GM21360 (cell line): ENCODE data around the gene SHKBP1.
"Not testable (repeated sequence)": the region's sequence is repeated elsewhere in the genome, so short reads cannot be mapped to it uniquely, and the experiment has no call there.

Experiments
- ATAC-seq: cut with Tn5 transposase; IDR thresholded peaks from one replicate; pipeline ENCODE4 v1.9.1; 2021; ENCODE audit warnings: mild to moderate bottlenecking, moderate library complexity; ENCODE audit not compliant: unreplicated experiment

Gene SHKBP1

GRCh38 chr19:40582467-40582866 is 5.8 kb downstream of the SHKBP1 start:
- no peak for ATAC-seq

GRCh38 chr19:40583283-40583682 is 6.6 kb downstream of the SHKBP1 start:
- no peak for ATAC-seq

- no peak for ATAC-seq
Observed at GRCh38 chr19:40584007-40584406, 7.3 kb downstream of the SHKBP1 start.

DNA sequence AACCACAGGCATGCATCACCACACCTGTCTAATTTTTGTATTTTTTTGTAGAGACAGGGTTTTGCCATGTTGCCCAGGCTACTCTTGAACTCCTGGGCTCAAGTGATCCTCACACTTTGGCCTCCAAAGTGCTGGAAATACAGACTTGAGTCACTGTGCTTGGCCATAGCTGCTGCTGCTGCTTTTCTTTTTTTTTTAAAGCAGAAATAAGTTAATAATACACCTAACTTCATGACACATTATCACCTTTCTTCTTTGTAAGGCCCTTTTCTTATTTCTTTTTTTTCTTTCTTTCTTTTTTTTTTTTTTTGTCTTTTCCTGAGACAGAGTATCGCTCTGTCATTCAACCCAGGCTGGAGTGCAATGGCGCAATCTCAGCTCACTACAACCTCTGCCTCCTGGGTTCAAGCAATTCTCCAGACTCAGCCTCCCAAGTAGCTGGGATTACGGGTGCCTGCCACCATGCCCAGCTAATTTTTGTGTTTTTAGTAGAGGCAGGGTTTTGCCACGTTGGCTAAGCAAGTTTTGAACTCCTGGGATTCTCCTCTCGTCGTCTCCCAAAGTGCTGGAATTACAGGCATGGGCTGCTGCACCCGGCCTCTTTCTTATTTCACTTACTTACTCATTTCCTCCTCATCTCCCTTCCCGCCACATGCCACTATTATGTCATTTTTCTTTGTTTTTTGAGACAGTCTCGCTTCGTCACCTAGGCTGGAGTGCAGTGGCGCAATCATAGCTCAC is 8.7 kb downstream of the SHKBP1 start:
- ATAC-seq: no peak

GRCh38 chr19:40585982-40586422 is 9.3 kb downstream of the SHKBP1 start:
- ATAC-seq: no peak

DNA sequence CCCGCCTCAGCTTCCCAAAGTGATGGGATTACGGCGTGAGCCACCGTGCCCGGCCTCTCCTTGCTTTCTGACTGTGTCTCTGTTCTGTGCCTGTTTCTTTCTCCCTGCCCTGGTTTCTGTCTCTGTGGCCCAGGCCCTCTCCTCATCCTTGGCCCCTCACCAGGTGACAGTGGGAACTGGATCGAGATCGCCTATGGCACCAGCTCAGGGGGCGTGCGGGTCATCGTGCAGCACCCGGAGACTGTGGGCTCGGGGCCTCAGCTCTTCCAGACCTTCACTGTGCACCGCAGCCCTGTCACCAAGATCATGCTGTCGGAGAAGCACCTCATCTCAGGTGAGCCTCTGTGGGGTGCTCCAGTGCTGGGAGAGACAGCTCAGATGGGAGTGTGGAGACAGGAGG is 9.9 kb downstream of the SHKBP1 start:
- no peak for ATAC-seq

- ATAC-seq: no peak
Observed at GRCh38 chr19:40588110-40588854, 11.6 kb downstream of the SHKBP1 start.

DNA sequence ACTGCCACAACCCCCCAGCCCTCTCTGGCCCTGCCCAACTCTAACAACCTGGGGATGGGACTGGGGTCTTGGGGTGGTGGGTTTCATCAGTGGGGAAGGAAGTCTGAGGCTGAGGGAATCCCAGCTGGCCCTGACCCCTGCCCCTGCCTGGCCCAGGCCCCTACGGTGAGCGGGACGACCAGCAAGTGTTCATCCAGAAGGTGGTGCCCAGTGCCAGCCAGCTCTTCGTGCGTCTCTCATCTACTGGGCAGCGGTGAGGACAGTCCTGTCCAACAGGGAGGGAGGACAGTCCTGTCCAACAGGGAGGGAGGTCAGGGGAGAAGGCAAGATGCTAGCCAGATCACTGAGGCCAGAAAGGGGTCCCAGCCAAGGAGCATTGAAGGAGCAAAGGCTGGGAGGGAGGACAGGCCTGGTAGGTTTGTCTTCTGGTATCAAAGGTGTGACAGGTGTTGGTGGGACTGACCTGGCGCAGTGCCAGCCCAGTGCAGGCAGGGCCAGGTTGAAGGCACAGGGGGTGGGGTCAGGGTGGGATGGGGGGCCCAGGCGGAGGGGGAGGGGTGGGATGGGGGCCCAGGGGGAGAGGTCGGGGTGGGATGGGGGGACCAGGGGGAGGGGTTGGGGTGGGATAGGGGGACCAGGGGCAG is 12.4 kb downstream of the SHKBP1 start:
- ATAC-seq: no peak

DNA sequence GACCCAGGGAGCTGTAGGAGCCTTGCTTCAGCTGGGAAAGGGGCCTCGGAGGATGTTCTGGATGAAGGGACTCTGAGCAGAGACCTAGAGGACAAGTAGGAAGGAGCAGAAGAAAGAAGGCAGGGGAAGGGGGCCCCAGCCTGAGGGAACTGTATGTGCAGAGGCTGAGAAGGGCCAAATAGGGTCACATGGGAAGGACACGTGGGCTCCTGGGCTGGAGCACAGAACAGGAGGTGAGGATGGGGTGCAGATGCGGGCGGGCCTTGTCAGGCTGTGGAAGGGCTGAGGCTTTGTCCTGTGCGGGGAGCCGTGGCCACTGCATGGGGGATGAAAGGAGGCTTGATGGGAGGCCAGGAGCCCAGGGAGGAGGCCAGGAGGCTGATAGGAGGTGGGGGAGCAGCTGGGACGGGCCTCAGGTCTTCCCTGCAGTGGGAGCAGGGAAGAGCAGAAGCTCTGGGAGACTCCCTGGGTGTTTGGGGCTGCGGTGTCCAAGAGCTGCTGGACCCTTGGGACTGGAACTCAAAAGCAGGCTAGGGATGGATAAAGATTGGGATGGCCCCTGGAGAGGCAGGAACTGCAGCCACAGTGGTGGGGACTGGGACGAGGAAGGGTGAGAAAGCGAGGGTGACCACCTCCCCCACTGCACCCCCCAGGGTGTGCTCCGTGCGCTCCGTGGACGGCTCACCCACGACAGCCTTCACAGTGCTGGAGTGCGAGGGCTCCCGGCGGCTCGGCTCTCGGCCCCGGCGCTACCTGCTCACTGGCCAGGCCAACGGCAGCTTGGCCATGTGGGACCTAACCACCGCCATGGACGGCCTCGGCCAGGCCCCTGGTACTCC is 13.1 kb downstream of the SHKBP1 start:
- ATAC-seq: no peak

DNA sequence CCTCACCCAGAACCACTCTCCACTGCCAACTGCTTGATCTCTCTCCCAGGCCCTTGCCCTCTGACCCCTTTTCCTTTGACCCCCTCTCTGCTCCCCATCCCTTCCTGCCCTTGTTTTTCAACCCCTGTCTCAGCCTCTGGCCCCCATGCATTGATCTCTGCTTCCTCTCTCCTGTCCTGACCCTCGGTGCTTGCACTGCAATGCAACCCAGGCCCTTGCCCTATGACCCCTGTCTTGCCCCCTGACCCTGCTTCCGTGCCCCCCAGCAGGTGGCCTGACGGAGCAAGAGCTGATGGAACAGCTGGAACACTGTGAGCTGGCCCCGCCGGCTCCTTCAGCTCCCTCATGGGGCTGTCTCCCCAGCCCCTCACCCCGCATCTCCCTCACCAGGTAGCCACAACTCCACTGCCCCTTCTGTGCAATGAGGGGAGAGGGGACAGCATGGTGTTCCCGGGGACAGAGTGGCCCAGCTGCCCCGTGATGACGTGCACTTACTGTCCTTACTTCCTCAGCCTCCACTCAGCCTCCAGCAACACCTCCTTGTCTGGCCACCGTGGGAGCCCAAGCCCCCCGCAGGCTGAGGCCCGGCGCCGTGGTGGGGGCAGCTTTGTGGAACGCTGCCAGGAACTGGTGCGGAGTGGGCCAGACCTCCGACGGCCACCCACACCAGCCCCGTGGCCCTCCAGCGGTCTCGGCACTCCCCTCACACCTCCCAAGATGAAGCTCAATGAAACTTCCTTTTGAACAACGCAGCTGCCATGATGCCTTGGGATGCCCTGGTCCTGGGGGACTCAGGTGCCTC is 14.0 kb downstream of the SHKBP1 start:
- no peak for ATAC-seq

GRCh38 chr19:40591724-40592123 is 15.1 kb downstream of the SHKBP1 start:
- not testable (repeated sequence) for ATAC-seq

- ATAC-seq: no peak
Observed at GRCh38 chr19:40592170-40592569, 15.5 kb downstream of the SHKBP1 start.

DNA sequence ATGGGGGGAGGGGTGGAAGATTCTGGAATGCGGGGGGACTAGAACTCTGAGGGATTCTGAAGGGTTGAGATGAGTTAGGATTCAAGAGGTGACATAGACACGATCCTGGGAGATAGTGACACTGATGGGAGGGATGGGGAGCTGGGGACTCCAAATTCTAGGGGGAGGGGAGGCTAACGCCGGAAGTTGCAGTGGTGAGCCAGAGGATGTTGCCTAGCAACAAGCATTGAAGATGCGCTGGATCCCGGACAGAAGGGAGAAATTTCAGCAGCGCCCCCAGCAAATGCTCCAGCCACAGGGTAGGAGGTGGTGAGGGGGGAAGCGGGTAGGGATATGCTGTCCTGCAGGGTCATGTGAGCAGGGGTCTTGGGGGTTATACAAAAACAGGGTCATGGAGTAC is 17.6 kb downstream of the SHKBP1 start:
- no peak for ATAC-seq

DNA sequence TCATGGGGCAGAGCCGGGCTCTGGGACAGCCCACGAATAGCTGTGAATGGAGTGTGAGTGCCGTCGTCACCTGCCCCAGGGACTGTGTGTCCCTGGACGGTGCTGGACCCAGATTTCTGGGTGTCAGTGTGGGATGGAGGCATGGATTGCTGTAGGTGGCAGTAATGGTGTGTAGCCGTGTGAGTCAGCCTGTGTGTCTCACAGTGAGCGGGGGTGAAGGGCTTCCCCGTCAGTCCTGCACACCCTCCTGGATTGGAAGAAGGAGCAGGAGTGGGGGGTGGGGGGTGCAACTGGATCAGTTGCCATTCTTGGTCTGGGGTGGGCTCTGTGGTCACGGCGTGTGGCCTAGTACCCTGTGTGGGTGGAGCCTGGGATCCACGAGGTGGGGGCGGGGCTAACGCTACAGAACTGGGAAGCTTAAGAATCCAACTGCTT is 18.0 kb downstream of the SHKBP1 start:
- no peak for ATAC-seq

- ATAC-seq: no peak
Observed at GRCh38 chr19:40596608-40597328, 20.1 kb downstream of the SHKBP1 start.

DNA sequence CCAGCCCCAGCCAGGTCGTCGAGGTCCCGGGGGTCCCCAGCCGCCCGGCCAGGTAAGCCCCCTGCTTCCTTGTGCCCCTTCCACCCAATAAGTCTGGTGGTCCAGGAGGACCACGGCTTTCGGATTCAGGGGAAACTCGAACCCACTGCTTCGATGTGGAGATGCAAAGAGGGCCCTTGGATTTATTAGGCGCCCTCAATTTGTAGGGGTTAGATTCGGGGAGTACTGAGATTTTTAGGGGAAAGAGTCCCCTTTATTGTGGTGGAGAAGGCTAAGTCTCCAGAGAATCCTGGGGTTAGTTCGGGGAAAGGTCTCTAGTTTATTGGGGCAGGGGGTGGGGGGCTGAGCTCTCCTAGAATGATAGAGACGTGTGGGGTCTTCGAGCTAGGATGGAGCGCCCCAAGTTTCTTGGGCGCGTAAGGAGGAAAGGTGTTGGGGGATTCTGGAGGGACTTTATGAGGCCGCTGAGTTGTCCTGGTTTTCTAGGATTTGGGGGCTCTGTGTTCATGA is 20.7 kb downstream of the SHKBP1 start:
- ATAC-seq: no peak

DNA sequence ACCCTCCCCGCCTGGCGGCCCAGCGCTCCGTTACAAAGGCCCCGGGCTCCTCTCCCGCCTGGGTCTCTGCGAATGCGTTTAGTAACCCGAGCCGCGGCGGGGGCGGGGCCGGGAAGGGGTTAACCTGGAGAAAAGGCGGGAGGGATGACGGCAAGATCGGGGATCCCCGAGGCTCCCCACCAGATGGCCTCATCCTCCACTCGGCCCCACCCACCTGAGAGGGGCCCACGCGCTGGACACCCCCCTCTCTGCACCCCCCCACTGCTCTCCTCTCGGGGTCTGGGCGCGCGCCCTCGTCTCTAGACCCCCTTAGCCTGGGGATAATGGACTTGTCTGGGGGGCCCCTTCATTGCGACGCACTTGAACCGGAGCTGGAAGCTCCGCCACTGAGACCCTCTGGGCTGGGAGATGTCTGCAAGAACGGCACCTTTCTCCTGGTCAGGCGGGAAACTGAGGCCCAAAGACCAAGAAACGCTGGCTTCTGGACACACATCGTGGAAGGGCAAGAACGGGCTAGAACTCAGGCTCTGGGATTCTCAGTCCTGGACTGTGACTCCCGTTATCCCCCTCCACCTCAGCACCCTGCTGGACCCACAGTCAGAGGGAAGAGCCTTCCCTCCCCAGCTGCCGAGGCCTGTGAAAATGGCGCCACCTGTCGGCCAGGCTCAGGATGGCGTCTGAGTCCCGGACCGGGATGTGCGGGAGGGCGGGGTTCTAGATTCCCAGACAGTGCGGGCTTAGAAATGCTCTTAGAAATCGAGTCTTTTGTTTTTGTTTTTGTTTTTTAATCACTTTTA is 21.6 kb downstream of the SHKBP1 start:
- no peak for ATAC-seq

- ATAC-seq: no peak
Observed at GRCh38 chr19:40598918-40599307, 22.2 kb downstream of the SHKBP1 start.
